GM11168 (cell line): ENCODE results near the gene SKAP1.
"Not testable (repeated sequence)": the region's sequence is repeated elsewhere in the genome, so short reads cannot be mapped to it uniquely, and the experiment has no call there.

Experiments used
- in situ Hi-C: fragments of 300-500 bp; cut with MboI; formaldehyde crosslinking; loops from one replicate; pipeline ENCODE4 v1.12.0; 2022; ENCODE audit warnings: low sequenced_read_pairs; ENCODE audit not compliant: unreplicated experiment

SKAP1 gene

GRCh38 chr17:48187872-48188608 lies 242.0 kb downstream of the SKAP1 start:
- in situ Hi-C loops = no loop called here

GRCh38 chr17:48186317-48186716 lies 243.7 kb downstream of the SKAP1 start:
- in situ Hi-C loops = not testable (repeated sequence)

- in situ Hi-C loops = no loop called here
These were observed 245.3 kb downstream of the SKAP1 start for GRCh38 chr17:48184721-48185120.

GRCh38 chr17:48181653-48182052 lies 248.4 kb downstream of the SKAP1 start:
- in situ Hi-C loops = no loop called here

- in situ Hi-C loops = no loop called here
These were observed 249.0 kb downstream of the SKAP1 start for GRCh38 chr17:48180842-48181629.

GRCh38 chr17:48179071-48179945 lies 250.7 kb downstream of the SKAP1 start:
- in situ Hi-C loops = loop anchor here (10.0 kb wide), 1 partner anchor 135 kb away; no protein-coding TSS in a partner anchor

GRCh38 chr17:48178317-48178716 lies 251.7 kb downstream of the SKAP1 start:
- in situ Hi-C loops = loop anchor here (10.0 kb wide), 1 partner anchor 136 kb away; no protein-coding TSS in a partner anchor

GRCh38 chr17:48177816-48178215 lies 252.2 kb downstream of the SKAP1 start:
- in situ Hi-C loops = loop anchor here (10.0 kb wide), 1 partner anchor 137 kb away; no protein-coding TSS in a partner anchor

- in situ Hi-C loops = loop anchor here (10.0 kb wide), 1 partner anchor 138 kb away; no protein-coding TSS in a partner anchor
These were observed 253.6 kb downstream of the SKAP1 start for GRCh38 chr17:48176471-48176855.

- in situ Hi-C loops = loop anchor here (10.0 kb wide), 1 partner anchor 139 kb away; no protein-coding TSS in a partner anchor
These were observed 254.1 kb downstream of the SKAP1 start for GRCh38 chr17:48175692-48176470.

- in situ Hi-C loops = loop anchor here (10.0 kb wide), 1 partner anchor 140 kb away; no protein-coding TSS in a partner anchor
These were observed 255.0 kb downstream of the SKAP1 start for GRCh38 chr17:48174833-48175523.

- in situ Hi-C loops = loop anchor here (10.0 kb wide), 1 partner anchor 141 kb away; no protein-coding TSS in a partner anchor
These were observed 256.6 kb downstream of the SKAP1 start for GRCh38 chr17:48173191-48173984.

GRCh38 chr17:48169926-48170325 lies 260.1 kb downstream of the SKAP1 start:
- in situ Hi-C loops = loop anchor here (10.0 kb wide), 1 partner anchor 145 kb away; no protein-coding TSS in a partner anchor

- in situ Hi-C loops = no loop called here
These were observed 266.2 kb downstream of the SKAP1 start for GRCh38 chr17:48163809-48164208.

GRCh38 chr17:48162946-48163506 lies 267.0 kb downstream of the SKAP1 start:
- in situ Hi-C loops = no loop called here

- in situ Hi-C loops = no loop called here
These were observed 267.6 kb downstream of the SKAP1 start for GRCh38 chr17:48162306-48162934.
